NCI-H1092 (cell line): ENCODE results near the gene UGP2.
"Not testable (repeated sequence)": the region's sequence is repeated elsewhere in the genome, so short reads cannot be mapped to it uniquely, and the experiment has no call there.

Source experiments
- DNase-seq: peaks from one replicate; lab custom pipeline; 2025; lab: John Stamatoyannopoulos, UW

The UGP2 gene

GRCh38 chr2:63893163-63893562 is 51.5 kb downstream of the UGP2 start:
- no peak for DNase-seq

- DNase-seq: no peak
These were observed 52.5 kb downstream of the UGP2 start for GRCh38 chr2:63894167-63894566.

- no peak for DNase-seq
These were observed 57.1 kb downstream of the UGP2 start for GRCh38 chr2:63898839-63899238.

- DNase-seq: no peak
These were observed 57.9 kb downstream of the UGP2 start for GRCh38 chr2:63899639-63900038.

GRCh38 chr2:63902149-63902548 is 60.5 kb downstream of the UGP2 start:
- no peak for DNase-seq

GRCh38 chr2:63903003-63903402 is 61.3 kb downstream of the UGP2 start:
- no peak for DNase-seq

GRCh38 chr2:63914311-63914710 is 72.6 kb downstream of the UGP2 start:
- no peak for DNase-seq

GRCh38 chr2:63926815-63927214 is 85.1 kb downstream of the UGP2 start:
- DNase-seq: no peak

- not testable (repeated sequence) for DNase-seq
These were observed 90.4 kb downstream of the UGP2 start for GRCh38 chr2:63932104-63932503.
